HG03097 (cell line): ENCODE measurements around the gene CAMTA1.
"Not testable (repeated sequence)": the region's sequence is repeated elsewhere in the genome, so short reads cannot be mapped to it uniquely, and the experiment has no call there.

Experiments
- ATAC-seq: cut with Tn5 transposase; IDR thresholded peaks from one replicate; pipeline ENCODE4 v1.9.1; 2021; ENCODE audit not compliant: unreplicated experiment, low FRiP score

CAMTA1 gene

DNA sequence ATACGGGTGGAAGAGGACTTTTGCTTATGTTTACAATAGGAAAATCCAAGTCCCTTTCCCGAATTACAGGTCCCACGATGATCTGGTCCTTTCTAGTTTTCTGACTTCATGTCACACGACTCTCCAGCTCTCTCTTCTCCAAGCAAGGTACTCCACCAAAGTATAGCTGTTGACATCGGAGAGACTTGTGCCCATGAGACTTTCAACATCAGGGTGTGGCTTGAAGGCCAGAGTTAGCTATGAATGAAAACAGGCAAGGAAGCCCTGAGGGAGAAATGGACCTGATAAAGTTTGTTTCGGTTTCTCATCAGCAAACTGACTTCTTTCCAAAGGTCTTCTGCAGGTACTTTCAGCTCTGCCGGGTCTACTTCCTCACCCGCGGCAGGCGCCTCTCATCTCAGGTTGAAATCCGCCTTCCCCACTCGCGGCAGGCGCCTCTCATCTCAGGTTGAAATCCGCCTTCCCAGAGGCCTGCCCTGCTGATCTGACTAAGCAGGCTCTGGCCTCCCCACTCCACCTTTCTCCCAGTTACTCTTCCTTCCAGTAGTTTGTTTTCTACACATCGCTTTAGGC is 996.8 kb downstream of the CAMTA1 start:
- ATAC-seq, result no peak

DNA sequence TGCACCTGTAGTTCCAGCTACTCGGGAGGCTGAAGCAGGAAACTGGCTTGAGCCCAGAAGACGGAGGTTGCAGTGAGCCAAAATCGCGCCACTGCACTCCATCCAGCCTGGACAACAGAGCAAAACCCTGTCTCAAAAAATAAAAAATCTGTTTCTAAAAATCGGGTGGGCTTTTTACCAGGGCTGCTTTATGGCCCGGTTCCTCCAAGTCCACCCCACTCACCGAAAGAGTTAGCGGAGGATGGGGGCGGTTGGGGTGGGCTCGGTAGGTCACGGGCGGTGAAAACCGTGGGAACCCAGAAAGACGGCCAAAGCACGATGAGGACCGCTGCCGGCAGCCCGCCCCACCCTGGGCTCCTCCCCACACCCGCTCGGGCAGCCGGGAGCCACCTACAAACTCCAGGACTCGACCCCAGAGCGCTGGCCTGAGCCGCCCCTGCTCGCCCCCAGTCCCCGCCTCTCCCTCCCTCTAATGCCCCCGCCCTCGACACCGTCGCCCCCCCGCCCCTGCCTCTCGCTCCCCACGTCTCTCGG is 998.0 kb downstream of the CAMTA1 start:
- ATAC-seq, result no peak

DNA sequence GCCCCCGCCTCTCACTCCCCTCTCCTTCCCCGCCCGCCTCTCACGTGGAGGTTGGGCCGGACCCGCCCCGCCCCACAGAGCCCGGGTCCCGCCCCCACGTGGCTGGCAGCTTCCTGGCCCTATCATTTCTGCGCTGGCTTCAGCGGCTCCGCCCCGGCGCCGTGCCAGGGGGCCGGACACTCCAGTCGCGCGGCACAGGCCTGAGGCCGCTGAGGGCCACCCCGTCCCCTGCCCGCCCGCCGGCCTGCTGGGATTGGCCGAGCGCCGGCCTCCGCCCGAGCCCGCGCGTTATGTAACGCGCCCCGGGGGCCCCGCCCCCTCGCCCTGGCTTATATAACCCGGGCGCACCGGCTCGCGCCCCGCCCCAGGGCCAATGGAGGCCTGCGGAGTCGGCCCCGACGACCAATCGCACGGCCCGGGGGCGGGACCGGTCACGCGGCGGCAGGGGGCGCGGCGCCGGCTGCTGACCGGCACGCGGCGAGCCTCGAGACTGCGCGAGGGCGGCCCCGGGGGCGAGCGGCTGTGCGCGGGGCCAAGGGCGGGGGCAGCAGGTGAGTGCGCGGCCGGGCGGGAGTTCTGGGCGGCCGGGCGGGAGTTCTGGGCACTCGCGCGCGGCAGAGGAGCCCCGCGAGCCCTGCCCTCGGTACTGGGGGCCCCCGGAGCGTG is 998.7 kb downstream of the CAMTA1 start, which contains the start of gene PER3:
PER3 (plus strand) TSS at position 466 of the 666 bp plus-strand sequence. CDS start 587 bp downstream, outside the sequence.
- peak; percentile 89 for ATAC-seq

DNA sequence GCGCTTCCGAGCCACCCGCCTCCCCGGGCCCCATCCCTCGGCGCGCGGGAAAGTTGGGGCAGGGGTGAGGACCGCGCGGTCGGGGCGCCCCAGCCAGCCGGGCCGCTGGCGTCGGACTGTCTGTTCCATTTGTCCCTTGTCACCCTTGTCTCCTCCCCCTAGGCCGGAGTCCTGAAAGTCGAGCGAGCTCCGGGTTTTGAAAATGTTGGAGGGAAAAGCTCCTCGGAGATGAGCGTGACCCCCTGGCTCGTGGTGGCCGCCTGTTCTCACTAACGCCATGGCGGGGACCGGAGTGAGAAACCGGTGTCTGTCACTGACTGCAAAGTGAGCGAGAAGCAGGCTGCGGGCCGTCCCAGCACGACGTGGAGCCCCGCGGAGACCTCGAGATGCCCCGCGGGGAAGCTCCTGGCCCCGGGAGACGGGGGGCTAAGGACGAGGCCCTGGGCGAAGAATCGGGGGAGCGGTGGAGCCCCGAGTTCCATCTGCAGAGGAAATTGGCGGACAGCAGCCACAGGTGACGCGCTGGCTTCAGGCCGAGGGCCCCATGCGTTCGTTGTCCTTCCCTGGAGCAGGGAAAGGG is 999.3 kb downstream of the CAMTA1 start:
- no peak for ATAC-seq

DNA sequence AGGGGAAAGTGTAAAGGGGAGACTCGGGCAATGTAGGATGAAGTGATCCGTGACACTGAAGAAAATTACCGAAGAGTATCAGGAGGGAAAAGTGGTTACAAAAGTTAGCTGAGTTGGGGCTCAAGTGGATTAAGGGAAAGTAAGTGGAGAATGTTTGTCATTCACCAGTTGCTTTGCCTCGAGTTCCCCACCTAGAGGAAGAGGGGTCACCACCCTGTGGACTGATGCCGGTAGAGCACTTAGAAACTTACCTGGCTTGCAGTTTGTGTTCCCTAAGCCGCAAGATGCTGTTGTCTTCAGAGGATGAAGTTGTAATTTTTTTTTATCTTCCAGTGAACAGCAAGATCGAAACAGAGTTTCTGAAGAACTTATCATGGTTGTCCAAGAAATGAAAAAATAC is 999.9 kb downstream of the CAMTA1 start:
- no peak for ATAC-seq

DNA sequence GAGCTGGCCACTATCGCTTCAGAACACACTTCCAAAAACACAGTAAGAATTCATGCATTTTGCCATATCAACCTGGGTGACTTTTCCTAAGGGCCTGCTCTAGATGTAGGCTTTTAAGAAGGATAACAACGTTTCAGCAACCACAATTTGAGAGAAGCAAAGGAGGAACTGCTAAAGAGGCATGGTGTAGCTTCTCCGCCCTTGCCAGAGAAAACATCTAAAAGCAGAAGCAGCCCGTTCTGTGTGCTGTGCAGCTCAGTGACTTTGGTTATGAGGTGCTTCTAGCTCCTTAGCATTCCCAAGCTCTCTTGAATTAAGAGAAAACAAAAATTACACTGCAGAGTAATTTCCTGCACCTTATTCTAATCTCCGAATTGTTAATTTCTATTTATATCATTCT is 1001.5 kb downstream of the CAMTA1 start:
- ATAC-seq, result no peak

DNA sequence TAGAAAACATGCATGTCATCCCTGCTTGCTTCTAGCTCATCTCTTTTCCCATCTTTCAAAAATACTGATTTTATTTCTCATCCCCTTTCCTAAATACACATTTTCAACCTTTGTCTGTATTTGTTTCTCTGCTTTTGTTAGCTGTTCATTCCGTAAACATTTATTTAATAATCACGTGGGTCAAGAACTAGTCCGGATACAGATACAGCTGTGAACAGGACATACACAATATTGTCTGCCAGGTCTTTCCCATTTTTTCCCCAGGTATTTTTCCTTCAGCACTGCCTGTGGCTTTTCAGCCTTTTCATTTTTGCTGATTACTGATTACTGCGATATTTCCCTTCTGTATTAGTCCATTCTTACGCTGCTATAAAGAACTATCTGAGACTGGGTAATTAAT is 1004.6 kb downstream of the CAMTA1 start:
- no peak for ATAC-seq

DNA sequence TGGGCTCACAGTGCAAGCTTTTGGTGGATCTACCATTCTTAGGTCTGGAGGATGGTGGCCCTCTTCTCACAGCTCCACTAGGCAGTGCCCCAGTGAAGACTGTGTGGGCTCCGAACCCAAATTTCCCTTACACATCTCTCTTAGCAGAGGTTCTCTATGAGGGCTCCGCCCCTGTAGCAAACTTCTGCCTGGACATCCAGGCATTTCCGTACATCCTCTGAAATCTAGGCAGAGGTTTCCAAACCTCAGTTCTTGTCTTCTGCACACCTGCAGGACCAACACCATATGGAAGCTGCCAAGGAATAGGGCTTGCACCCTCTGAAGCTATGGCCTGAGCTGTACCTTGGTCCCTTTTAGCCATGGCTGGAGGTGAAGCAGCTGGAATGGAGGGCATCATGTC is 1005.8 kb downstream of the CAMTA1 start:
- ATAC-seq, result not testable (repeated sequence)

DNA sequence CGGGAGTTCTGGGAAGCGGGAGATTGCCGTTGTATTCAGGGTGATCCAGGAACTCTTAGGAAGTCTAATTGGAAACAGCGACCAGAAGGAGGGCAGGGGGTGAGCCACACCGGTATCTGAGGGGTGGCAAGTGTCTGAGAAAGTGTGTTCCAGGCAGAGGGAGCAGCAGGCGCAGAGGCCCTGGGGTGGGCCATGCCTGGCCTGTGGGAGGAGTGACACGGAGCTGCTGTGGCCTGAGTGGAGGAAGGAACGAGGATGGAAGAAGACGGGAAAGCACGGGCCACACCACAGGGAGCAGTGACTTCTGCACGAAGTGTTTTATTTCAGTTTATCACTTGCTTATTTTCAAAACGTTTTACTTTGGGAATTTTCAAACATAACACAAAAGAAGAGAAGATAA is 1010.2 kb downstream of the CAMTA1 start:
- ATAC-seq, result no peak

DNA sequence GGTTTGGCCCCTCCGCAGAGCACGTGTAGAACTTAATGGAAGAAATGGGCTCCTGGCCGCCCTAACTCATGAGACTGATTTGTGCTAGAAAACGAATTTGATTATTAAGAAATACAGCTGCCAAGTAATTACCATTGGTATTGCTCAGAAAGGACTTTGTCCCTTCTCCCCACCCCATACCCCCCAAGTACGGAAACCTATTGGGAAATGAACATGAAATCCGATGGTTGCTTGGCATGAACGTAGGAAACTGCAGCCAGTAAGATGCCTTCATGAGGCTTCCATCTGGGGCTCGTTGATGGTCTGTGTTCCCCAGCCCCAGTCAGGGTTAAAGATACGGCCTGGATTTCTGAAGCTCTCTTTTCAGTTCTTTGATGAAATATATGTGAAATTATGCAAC is 1020.2 kb downstream of the CAMTA1 start:
- no peak for ATAC-seq

DNA sequence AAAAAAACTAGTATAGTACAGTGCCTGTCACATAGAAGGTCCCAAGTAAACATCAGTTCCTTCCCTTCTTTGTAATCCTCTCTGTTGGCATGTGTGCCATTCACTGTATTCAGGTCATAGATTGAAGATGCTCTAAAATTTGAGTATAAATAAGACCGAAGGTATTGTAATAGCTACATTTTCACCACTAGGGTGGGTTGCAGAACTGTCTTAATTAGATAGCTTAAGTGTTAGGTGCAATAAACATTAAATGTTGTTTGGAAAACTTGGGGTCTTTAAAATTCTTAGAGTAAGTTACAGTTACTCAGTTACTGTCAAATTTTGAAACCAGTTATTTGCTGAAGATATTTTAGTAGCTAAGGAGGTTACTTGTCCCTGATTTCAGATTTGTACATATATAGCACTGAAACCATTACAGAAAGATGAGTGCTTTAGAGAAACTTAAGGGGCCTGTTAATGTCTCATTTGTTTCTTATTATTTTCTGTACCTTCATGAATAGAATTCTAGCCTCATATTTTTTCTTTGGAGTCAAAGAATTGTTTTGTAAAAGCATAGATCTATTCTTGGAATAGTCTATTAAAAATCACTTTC is 1023.1 kb downstream of the CAMTA1 start:
- no peak for ATAC-seq

DNA sequence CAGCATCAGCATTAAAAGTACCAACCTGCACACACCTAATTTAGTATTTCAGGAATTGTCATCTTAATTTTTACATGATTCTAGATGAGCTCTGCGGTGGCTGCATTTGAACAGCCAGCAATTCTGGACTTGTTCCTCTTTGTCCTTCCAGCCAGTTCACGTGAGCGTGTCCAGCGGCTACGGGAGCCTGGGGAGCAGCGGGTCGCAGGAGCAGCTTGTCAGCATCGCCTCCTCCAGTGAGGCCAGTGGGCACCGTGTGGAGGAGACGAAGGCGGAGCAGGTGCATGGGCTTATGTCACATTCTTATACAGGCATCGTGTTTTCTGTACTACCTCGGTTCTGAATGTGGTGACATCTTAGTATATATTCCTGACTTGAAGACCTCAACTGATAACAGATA is 1024.5 kb downstream of the CAMTA1 start:
- no peak for ATAC-seq

DNA sequence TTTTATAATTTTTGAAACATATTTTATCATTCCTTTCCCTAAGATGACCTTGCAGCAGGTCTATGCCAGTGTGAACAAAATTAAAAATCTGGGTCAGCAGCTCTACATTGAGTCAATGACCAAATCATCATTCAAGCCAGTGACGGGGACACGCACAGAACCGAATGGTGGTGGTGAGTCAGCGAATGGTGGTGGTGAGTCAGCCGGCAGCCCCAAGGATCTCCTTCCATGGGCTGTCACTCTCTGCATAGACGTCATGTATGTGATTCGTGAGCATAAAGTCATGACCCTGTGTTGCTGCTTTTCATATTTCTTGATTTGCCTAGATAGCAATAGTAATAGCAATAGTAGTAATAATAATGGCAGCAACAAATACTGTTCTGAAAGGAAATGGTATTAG is 1025.1 kb downstream of the CAMTA1 start:
- ATAC-seq, result no peak

DNA sequence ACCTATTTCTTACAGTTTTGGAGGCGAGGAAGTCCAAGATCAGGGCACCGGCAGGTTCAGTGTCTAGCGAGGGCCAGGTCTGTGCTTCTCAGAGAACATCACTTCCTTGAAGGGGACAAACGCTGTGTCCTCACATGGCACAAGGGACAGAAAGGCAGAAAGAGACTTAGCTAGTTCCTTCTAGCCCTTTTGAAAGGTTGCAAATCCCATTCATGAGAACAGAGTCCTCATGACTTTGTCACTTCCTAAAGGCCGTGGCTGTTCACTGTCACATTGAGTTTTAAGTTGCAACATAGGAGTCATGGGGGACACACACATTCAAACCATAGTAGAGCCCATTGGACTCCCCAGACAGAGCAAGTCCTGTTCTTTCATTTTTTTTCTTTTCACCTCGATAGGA is 1026.2 kb downstream of the CAMTA1 start:
- ATAC-seq, result no peak

DNA sequence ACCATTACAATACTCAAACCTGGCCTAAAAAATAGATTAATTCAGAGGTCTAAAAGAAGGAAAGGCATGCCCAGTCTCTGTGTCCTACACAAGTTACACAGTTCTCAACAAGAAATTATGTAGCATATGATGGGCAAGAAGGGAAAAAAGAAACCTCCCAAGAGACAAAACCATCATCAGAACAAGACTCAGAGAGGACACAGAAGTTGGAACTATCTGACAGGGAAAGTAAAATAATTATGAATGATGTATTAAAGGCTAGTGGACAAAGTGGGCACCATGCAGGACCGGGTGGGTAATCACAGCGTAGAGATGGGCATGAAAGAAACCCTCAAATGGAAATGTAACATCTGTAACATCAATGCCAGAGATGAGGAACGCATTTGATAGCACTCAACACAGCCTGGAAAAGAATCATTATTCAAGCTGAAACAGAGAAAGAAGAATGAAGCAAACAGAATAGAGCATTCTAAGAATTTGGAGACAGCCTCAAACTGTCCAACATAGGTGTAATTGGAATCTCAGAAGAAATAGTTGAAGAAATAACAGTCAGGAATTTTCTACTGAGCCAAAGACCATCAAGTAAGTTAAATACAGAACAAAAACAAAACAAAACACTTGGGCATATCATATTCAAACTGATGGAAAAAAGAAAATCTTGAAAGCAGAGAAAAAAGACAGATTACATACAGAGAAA is 1028.6 kb downstream of the CAMTA1 start:
- no peak for ATAC-seq
